HG03064 (cell line): ENCODE data around the gene HSPA12A.

Source experiments
- ATAC-seq: cut with Tn5 transposase; IDR thresholded peaks from one replicate; pipeline ENCODE4 v1.9.1; 2021; ENCODE audit warnings: low read depth; ENCODE audit not compliant: unreplicated experiment

HSPA12A gene

DNA sequence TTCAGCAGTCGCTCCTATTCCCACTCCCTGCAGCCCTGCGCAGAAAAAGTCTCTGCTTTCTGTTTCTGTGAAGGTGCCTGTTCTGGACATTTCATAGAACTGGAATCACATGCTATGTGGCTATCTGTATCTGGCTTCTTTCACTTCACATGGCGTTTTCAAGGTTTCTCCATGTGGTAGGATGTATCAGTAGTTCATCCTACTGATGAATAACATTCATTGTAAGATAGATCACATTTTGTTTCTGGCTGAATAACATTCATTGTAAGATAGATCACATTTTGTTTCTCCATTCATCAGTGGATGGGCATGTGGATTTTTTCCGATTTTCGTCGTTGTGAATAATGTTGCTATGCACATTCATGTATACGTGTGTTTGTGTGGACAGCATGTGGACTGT is 44.5 kb downstream of the HSPA12A start:
- no peak for ATAC-seq

DNA sequence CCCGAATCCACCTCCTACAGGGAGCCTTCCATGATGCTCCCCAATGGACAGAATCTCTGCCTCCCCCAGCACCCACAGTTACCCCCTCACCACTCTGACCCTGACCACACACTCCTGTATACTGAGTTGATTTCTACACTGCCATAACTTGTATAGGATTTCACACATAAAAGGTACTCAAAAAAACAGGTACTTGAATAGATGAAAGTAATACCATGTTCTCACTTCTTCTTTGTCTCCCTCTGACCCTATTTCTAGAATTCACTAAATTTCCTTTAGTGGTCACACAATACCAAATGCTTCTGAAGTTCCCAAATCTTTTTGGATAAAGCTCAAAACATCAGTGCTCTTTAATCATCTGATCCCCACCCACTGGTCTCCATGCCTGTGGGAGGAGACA is 45.4 kb downstream of the HSPA12A start:
- ATAC-seq, result no peak

DNA sequence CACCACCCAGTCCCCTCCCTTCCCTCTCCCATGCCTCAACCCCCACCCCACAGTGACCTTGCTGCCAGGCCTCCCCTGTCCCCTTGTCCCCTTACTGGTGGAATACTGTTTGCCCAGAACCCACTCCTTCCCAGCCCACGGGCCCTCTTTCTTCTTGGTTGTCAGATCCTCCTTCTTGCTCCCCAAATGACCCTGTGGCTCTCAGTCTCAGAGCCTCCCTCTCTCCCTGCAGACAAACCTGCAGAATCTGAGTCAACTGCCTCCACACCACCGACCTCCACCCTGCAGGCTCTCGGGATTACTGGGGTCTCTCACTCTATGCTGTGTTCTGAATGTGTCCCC is 47.5 kb downstream of the HSPA12A start:
- no peak for ATAC-seq

DNA sequence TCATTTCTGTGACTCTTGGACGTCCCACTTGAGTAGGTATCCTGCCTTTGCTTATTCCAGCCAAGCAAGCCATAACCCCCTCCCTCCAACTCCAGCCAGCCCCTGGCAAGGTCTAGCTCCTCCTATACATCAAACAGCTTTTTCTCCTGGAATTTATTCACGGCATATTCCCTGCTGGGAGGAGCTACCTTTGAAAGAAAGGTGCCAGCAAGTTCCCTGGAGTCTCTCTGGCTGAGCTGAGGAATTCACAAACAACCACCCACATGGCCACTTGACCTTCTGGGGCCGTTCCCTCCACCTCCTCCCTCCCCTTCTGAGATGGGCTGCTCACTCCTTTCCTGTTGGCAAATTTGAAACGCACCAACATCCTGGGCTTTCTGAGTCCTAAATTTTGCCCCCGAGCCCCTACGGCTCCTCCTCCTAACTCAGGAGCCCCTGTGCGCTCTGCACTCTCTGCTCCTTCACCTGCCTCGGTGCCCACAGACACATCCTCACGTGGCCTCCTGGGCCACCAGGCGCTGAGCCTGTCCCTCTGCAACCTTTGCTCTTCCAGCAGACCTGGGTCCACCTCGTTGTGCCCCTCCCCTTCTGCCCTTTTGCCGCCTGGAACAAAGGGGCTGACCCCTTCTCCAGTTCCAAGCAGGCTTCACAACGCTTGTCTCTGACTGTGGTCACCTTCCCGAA is 48.0 kb downstream of the HSPA12A start:
- no peak for ATAC-seq

DNA sequence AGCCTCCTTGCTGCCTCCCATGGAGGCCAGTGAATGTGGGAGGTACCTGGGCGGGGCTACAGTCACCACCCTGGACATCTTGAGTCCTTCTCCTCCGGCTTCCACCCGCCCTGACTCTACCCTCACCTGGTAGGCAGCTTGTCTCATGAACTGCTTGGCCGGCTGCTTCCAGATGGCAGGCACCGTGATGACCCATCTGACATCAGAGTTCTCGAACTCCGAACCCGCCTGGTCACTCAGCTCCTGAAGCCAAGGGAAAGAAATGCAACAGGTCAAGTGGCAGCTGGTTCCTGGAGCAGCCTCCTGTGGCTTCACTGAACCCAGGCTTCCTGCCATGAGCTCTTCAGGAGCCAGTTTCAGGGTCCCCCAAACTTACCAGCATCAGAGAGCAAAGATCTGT is 50.1 kb downstream of the HSPA12A start:
- ATAC-seq, result no peak

DNA sequence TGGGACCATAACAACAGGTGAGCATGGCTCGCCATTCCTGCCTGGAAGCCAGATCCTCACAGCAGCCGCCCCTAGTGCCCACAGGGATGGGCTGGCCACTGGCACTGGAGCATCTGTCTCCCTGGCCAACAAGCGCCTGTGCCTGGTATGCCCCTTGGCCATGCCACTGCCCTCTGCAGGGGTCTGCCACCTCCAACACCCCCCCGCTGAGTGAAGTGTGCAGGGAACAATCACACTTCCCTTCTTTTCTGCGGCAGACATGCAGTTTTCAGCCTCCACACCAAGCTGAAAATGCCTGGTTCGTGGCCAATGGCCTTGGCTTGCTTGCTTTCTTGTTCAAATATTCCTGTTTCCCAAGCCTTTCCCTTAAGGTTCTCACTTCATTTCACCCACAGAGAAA is 50.7 kb downstream of the HSPA12A start:
- ATAC-seq, result no peak

DNA sequence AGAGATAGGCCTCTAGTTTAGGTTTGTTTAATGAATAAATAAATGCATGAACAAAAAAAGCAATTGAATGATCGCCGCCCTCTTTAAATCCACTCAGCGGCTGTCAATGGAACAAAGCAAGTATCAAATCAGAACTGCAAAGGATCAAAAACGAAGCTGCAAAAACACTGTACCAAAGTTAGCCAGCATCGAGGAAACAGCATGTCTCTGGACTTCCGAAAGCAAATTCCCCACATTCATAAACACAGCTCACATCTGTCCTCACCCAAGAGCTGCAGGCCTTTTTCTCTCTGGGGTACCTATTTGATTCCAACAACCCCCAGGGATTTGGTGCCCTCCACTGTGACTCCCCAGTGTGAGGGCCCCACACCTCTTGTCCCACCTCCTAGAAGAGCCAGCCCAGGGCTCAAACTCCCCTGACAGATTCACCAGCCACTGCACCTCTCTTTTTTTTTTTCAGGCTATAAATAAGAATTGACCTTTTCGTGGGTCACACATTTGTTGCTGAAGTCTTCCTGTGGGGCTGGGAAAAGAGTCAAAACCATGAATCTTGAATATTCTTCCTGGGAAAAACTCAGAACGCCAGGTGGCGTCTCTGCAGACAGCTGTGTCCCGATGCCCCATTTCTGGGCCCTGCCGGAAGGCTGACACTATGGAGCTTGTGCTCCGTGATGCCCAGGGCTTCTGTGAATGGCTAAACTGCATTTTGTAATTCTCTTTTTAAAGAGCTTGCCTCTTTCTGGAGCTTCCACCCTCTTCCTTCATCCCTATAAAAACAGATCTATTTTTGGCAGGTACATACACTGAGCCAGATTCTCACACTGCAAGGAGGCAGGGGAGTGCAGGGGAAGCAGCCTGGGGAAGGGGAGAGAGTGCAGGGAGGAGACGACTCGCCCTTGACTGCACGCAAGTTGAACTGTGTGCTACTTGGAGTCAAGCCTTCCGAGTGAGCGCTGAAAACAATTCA is 51.7 kb downstream of the HSPA12A start:
- no peak for ATAC-seq

DNA sequence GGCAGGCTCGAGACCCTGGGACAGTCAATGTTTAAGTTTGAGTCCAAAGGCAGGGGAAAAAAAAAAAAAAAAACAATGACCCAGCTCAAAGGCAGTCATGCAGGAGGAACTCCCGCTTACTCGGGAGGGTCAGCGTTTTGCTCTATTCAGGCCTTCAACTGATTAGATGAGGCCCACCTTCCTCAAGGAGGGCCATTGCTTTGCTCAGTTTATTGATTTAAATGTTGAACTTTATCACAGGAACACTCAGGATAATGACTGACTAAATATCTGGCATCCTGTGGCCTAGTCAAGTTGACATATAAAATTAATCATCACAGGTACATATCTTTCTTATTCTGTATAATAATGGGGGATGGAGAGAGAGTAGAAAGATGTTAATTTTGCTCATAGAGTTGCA is 52.6 kb downstream of the HSPA12A start:
- no peak for ATAC-seq

DNA sequence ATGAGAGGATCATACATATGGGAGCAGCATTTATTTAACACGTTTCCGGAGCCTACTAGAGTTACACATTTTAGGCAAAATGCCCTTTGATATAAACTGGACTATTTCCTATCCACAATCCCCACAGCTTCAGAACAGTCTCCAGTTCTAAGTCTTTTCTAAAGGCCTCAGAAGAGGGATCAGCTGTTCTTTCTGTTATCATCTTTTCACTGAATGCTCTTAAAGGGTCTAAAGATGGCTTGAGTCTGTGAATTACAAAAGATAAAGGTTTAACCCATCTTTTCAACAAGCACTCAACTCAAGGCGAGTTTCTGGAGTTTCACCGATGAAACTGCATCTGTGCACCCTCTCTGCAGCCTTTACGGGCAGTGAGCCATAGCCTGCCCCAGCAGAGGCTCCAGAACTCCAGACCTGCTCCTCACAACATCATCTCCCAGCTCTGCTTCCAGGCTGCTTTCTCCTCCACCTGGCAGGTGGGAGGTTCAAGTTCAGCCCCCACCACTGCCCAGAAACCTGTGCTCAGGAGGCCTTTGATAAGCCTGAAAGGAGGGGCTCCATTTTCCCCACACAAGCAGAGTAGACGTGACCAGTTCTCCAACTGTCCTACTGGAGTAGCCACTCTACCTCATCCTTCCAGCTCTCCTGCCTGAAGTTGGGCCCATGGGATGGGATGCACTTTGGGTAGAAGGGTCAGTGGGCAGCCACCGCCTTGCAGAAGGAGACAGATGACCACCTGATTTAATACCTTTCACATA is 53.4 kb downstream of the HSPA12A start:
- ATAC-seq, result no peak

DNA sequence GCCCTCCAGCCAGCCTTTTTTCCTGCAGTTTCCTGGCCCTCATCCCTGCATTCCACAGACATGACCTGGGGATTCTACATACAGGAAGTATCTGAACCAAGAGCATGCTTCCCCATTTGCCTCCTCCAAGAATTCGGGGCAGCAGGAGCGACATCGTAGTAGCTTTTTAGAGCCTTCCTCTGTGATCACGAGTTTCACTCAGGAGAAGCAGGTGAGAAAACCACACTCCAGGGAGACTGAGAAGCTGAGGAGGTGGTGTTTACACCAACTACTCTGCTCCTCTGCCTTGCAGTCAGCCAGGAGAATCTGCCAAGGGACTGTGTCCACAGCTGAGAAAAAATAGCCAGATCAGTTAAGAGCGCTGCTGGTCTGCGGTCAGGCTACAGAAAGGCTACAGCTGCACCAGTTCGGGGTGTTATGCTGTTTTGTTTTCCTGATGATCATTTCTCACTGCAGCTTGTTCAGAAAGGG is 54.1 kb downstream of the HSPA12A start:
- ATAC-seq, result no peak

DNA sequence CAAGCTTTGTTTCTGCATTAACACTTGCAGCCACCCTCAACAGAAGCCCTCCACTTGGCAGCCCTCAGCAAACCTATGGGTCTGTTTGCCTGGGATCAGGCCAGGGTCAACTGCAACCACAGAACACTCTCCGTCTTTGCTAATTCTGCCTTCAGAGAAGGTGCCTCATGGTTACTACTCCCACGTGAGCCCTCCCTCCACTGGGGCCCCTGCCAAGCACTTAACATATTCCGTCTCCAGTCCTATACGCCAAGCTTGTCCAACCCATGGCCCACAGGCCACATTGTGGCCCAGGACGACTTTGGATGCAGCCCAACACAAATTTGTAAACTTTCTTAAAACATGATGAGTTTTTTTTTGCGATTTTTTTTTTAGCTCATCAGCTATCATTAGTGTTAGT is 54.7 kb downstream of the HSPA12A start:
- no peak for ATAC-seq

DNA sequence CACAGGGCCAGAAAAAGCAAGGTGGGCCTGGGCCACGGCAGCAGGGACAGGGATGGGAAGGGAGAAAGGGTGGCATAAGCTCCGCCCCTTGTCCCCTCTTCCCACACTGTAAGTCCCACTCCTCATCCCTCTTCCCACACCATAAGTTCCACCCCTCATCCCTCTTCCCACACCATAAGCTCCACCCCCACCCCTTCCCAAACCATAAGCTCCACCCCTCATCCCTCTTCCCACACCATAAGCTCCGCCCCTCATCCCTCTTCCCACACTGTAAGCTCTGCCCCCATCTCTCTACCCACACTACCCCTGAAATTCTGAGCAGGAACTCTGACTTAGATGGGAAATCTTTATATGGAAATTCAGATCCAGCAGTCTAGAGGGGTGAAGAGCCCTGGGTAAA is 55.7 kb downstream of the HSPA12A start:
- no peak for ATAC-seq

DNA sequence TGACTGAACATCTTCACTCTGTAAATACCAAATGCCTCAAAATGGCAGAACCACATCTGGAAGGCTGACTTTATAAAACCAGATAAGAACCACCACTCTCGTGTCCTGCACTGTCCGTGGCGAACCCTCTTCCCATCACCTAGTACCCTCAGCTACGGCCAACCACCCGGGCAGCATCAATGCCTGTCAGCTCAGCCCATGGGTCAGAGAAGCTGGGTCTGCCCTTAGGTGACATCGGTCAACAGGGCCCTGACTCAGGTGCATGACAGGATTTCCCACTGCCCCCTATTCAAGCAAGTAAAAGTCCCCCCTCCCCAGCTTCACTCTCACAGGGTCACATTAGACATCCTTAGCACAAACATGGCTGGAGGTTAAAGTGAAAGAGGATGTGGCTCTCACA is 56.6 kb downstream of the HSPA12A start:
- no peak for ATAC-seq

DNA sequence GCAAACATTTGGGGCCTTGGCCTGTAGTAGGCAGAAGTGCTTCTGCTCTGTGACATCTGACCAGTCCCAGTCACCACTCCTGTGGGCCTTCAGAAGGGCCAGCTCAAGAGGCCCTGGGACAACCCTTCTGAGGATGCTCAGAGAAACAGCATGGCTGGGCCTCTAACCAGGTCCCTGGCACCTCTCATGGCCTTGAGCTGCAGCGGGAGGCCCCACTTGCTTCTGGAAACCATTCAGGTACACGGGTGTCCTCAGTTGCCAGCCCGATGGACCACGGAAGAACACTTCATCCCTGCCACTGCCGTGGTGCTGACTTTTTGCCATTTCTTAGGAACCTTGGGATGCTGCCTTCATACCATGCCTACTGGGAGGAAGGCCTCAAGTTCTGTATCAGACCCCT is 57.6 kb downstream of the HSPA12A start:
- ATAC-seq, result no peak

DNA sequence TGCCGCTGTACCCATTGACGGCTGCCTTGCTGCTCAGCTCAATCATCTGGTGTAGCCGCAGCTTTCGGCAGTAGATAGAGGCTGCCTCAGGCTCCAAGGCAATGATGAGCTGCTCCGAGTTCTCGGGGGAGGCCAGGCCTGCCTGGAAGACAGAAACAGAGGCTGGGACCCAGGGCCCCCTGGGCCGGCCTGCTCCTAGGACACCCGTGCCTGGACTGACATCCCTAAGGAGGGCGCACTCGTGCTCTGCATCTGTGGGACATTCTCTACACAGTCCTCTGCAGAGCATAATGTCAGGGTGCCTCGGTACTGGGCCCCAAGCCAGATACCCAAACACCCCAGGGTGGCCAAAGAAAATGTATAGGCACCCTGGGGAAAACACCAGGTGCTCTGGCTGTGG is 58.5 kb downstream of the HSPA12A start:
- ATAC-seq, result no peak

DNA sequence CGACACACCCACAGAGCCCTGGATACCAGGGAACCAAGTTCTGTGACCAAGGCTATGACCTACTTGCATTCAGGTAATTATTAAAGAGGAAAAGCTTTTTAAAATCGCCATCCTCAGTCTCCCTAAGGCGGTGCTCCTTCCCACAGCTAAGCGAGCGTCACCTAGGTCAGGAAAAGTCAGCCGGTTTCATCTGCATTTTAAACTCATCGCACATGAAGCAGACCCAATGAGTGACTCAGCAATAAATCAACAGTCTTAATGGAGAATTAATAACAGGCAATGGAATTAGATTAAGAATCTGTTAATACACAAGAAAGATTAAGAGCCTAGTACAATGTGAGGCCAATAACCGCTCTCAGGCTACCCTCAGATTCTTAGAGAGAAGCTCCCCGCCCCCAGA is 59.2 kb downstream of the HSPA12A start:
- ATAC-seq, result no peak

DNA sequence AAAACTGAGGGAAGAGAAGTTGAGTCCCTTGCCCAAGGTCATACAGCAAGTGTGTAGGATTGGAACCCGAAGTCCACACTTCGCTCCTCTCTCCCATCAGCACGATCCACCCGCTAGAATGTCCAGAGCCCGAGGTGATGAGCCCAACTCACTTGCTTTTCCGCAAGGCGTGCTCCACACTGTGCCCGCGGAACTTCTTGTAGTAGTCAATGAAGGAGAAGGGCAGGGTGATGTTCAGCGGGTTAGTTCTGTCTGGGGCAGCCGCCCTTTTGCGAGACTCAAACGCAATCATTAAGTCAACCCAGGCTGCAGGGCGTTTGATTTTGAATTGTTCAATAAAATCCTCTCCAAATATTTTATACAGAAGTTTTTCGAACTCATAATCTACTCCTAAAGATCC is 63.0 kb downstream of the HSPA12A start:
- ATAC-seq, result no peak

DNA sequence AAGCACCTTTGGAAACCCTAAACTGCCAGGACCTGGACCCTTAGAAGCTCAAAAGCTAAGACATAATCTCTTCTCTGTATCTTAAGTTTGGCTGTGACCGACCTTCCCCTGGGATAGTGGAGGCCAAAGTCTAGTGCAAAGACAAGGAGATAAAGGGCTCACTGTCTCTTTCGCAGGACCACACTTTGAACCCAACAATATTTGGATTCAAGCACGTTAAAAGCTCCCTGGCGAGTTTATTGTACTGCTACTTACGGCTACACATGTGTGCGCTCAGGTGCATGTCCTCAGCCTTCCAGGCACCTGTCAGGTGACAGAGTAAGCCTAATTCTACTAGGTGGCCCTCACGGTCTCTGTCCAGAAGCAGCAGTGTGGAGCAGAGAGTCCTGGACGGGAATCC is 65.7 kb downstream of the HSPA12A start:
- ATAC-seq, result no peak

DNA sequence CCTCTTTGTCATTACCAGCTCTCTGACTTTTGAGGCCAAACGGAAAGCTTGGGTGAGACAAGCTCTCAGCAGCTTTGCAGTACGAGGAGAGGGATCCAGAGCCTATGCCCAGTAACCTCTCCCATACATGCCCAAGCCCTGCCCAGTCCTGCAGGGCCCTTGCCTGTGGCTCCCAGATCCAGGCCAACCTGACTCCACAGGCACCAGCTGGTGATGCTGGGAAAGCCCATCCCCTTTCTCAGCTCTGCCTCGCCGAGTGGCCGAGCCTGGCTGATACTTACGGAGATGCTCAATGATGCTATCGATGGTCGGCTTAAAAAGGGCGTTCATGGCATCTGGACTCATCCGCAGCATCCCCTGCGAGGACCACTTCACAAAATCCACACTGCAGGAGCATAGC is 66.2 kb downstream of the HSPA12A start:
- ATAC-seq, result no peak

DNA sequence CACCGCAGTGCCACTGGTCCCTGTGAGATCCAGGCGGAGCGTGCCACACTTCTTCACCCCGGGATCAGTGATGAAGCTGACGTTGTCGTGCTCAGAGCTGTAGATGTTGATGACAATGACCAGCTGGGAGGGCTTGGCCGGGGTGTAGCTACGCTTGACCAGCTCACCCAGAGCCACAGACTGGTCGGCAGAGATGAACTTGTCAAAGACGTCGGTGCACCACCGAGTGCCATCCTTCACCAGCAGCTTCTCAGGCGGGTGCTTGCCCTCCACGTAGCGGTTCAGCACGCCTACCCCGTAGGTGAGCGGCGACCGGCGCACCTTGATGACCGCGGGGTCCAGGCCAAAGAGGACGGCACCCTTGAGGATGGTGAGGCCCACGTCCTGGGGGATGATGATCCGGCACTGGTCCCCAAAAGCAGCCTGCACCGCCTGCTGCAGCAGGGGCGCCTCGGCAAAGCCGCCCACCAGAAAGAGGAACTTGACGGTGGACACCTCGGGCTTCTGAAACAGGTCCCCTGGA is 67.4 kb downstream of the HSPA12A start:
- no peak for ATAC-seq

DNA sequence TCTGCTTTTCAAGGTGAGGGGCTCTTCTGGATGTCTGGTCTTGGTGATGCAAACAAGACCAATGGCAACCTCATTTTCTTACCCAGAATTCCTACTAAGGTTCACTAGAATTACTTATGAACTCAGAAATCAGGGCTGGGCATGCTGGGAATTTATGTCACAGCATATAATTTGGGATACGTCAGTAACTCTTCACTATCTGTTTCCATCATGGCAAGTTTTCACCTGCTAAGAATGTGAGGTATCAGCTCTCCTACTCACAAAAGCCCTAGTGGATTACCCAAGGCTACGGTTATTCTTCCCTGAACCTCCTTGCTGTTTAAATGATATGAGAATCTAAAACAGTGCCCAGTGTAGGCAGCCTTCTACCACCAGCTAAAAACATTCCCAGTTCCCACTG is 68.5 kb downstream of the HSPA12A start:
- ATAC-seq, result no peak
